DOHH2 (cell line): Measurements from ENCODE around the gene ZNF502.

ENCODE experiments used
- H3F3A ChIP-seq: fragments of 200-600 bp; sonication (generic), shearing (Covaris generic); 2 replicates; pipeline ENCODE4 v1.6.0; 2016; ENCODE audit warnings: antibody characterized with exemption, mild to moderate bottlenecking; ENCODE audit not compliant: control insufficient read depth, insufficient read depth
- H3K27ac ChIP-seq: fragments of 200-600 bp; sonication (generic); 2 replicates; pipeline ENCODE4 v1.5.1; 2014; ENCODE audit warnings: low read depth, mild to moderate bottlenecking, low read length, moderate library complexity
- H3K27me3 ChIP-seq: fragments of 200-600 bp; sonication (generic); 2 replicates; pipeline ENCODE4 v1.6.1; 2014; ENCODE audit warnings: mild to moderate bottlenecking, low read length, mixed read lengths; ENCODE audit not compliant: control insufficient read depth
- H3K36me3 ChIP-seq: fragments of 200-600 bp; sonication (generic); 2 replicates; pipeline ENCODE4 v1.6.1; 2014; ENCODE audit warnings: mild to moderate bottlenecking, low read length, moderate library complexity, mixed read lengths; ENCODE audit not compliant: control insufficient read depth
- H3K4me1 ChIP-seq: fragments of 200-600 bp; sonication (generic); 2 replicates; pipeline ENCODE4 v1.6.1; 2014; ENCODE audit warnings: mild to moderate bottlenecking, low read length, mixed read lengths; ENCODE audit not compliant: control insufficient read depth
- H3K4me2 ChIP-seq: fragments of 200-600 bp; sonication (generic); 2 replicates; pipeline ENCODE4 v1.6.0; 2014; ENCODE audit warnings: mild to moderate bottlenecking, low read length, moderate library complexity
- H3K4me3 ChIP-seq: fragments of 200-600 bp; sonication (generic); 2 replicates; pipeline ENCODE4 v1.5.1; 2014; ENCODE audit warnings: mild to moderate bottlenecking, low read length, mixed read lengths
- H3K79me2 ChIP-seq: fragments of 200-600 bp; sonication (generic); 2 replicates; pipeline ENCODE4 v1.6.1; 2014; ENCODE audit warnings: mild to moderate bottlenecking, low read length, mixed read lengths; ENCODE audit not compliant: control insufficient read depth
- H3K9me2 ChIP-seq: fragments of 200-600 bp; sonication (generic); replicated peaks from 2 replicates; pipeline ENCODE4 v1.6.1; 2014; ENCODE audit warnings: mild to moderate bottlenecking, low read length, mixed read lengths; ENCODE audit not compliant: control insufficient read depth
- H3K9me3 ChIP-seq: fragments of 200-600 bp; sonication (generic); 2 replicates; pipeline ENCODE4 v1.6.1; 2014; ENCODE audit warnings: antibody characterized with exemption, low read length, mixed read lengths; ENCODE audit not compliant: control insufficient read depth, insufficient read depth
- H4K20me1 ChIP-seq: fragments of 200-600 bp; sonication (generic); 2 replicates; pipeline ENCODE4 v1.6.0; 2014; ENCODE audit warnings: low read depth, mild to moderate bottlenecking, antibody characterized with exemption, low read length, moderate library complexity; ENCODE audit not compliant: control insufficient read depth, insufficient read depth
- EZH2phosphoT487 ChIP-seq: fragments of 200-600 bp; sonication (generic); IDR thresholded peaks from 2 replicates; pipeline ENCODE4 v1.6.1; 2017; ENCODE audit warnings: borderline replicate concordance, mild to moderate bottlenecking, antibody characterized with exemption, low read length, moderate library complexity, mixed read lengths
- TF ChIP-seq, protein P1 (sequence below): fragments of 200-600 bp; sonication (generic); IDR thresholded peaks from one replicate; pipeline ENCODE4 v1.5.1; 2014; ENCODE audit warnings: antibody characterized with exemption, mild to moderate bottlenecking, low read depth, low read length; ENCODE audit not compliant: poor library complexity, severe bottlenecking

Gene ZNF502

DNA sequence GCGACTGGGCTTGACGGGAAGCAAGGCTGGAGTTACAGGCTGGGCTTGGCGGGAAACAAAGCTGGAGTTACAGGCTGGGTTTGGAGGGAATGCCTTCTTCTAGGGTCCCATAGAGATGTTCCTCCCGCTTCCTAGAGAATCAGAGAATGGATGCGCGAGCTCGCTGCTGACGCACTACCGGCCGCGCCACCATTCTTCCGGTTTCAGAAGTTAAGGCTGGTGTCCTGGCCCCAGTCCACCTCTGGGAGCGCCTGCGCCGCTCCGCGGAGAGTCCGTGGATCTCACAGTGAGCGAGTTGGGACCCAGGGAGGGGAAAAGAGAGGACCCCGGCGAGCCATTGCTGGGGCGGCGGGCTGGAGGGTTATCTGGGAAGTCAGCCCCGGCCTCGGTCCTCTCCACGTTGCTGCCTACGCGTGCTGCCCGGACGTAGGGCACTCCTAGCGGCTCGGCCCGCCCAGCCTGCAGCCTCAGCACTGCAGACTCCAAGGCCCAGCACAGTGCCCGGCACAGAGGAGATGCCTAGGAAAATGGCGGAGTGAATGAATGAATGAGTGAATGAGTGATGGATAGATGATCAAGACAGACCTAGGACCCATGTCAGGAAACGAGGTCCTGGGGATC lies at the start of gene ZNF502:
ZNF502 (plus strand) TSS at position 206 of the 621 bp plus-strand sequence. CDS start 7,602 bp downstream, outside the sequence.
- Histone ChIP-seq H3K9me3 (peaks cover 8% of the 10 kb centered on the region; the same call in 1 of the 2 replicates), H3K4me2 (peak within 1 kb of the TSS; percentile 56)
- TF ChIP-seq, protein P1, sequence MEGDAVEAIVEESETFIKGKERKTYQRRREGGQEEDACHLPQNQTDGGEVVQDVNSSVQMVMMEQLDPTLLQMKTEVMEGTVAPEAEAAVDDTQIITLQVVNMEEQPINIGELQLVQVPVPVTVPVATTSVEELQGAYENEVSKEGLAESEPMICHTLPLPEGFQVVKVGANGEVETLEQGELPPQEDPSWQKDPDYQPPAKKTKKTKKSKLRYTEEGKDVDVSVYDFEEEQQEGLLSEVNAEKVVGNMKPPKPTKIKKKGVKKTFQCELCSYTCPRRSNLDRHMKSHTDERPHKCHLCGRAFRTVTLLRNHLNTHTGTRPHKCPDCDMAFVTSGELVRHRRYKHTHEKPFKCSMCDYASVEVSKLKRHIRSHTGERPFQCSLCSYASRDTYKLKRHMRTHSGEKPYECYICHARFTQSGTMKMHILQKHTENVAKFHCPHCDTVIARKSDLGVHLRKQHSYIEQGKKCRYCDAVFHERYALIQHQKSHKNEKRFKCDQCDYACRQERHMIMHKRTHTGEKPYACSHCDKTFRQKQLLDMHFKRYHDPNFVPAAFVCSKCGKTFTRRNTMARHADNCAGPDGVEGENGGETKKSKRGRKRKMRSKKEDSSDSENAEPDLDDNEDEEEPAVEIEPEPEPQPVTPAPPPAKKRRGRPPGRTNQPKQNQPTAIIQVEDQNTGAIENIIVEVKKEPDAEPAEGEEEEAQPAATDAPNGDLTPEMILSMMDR, result no peak
- TF ChIP-seq EZH2phosphoT487, result no peak

DNA sequence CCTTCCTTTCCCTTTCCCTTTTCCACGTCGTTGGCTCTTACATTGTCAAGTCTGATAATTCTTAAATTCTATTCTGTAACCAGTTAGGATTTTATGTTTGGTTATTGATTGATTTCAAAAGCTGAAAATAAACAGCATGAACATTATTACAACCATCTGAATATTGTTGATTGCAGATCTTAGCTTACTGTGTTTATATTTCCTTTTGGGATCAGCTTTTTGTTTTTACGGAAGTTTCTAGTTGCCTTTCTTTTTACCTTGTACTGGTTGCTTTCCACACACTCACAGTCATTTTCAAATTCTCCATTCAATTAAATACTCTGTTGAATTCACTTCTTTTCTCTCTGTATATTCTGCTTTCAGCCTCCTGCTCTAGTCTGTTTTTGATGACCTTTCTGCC lies 47.3 kb upstream of the ZNF502 start:
- Histone ChIP-seq H3K27ac (no peak overlapping the region), H3K9me2 (no peaks in the 10 kb centered on the region), H3K4me2 (no peak overlapping the region), H3K27me3 (no peaks in the 10 kb centered on the region), H3K4me1 (no peaks in the 10 kb centered on the region), H3K4me3 (no peak overlapping the region), H4K20me1 (no peaks in the 10 kb centered on the region), H3K9me3 (no peaks in the 10 kb centered on the region), H3K79me2 (no peaks in the 10 kb centered on the region), H3F3A (no peaks in the 10 kb centered on the region), H3K36me3 (peaks cover 11% of the 10 kb centered on the region)
- TF ChIP-seq EZH2phosphoT487, result no peak
- TF ChIP-seq, protein P1, result no peak

More for the DNA sequence above, at the start of gene ZNF502:
- H3K36me3 ChIP-seq, result no peaks in the 10 kb centered on the region
- H3K9me2 ChIP-seq, result no peaks in the 10 kb centered on the region
- H3K4me1 ChIP-seq, result no peaks in the 10 kb centered on the region
- H3K4me3 ChIP-seq, result peak within 1 kb of the TSS; percentile 73
- no peaks in the 10 kb centered on the region for H3F3A ChIP-seq
- no peaks in the 10 kb centered on the region for H4K20me1 ChIP-seq
- H3K27me3 ChIP-seq, result no peaks in the 10 kb centered on the region
- no peaks in the 10 kb centered on the region for H3K79me2 ChIP-seq
- H3K27ac ChIP-seq, result no peak within 1 kb of the TSS

DNA sequence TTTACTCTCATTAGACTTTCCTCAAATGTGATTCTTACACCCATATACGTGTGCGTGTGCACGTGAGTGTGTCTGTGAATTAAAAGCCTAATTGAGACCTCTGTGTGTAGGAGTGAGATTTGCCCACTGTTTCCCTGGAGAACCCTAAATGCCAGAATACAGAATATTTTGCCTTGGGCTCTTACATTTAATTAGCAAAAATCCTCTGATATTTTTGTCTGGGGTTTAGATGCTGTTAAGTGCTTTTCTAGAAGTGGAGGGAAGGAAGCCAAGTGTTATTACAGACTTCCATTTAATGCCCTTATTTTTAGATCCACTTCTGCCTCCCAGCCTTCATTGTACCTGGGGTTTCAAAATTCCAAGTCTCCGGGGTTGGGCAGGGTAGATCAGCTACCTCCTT lies 46.1 kb upstream of the ZNF502 start:
- H3K79me2 ChIP-seq, result no peaks in the 10 kb centered on the region
- H3K4me3 ChIP-seq, result no peak overlapping the region
- H3K9me2 ChIP-seq, result no peaks in the 10 kb centered on the region
- no peaks in the 10 kb centered on the region for H3K4me1 ChIP-seq
- no peak overlapping the region for H3K4me2 ChIP-seq
- peaks cover under 1% of the 10 kb centered on the region for H3K36me3 ChIP-seq
- H3K9me3 ChIP-seq, result no peaks in the 10 kb centered on the region
- TF ChIP-seq EZH2phosphoT487, result no peak
- TF ChIP-seq, protein P1, result no peak
- no peaks in the 10 kb centered on the region for H3F3A ChIP-seq
- no peaks in the 10 kb centered on the region for H4K20me1 ChIP-seq
- no peaks in the 10 kb centered on the region for H3K27me3 ChIP-seq
- H3K27ac ChIP-seq, result no peak overlapping the region
